CD4-positive, alpha-beta T cell (primary cell): ENCODE measurements around the gene TSPAN2. TPM values are rescaled to one million over a fixed set of nuclear protein-coding genes. Genes with fewer than 3 reads are reported as not detected.

Source experiments
- ATAC-seq: fragments of 200-7000 bp; cut with Tn5 transposase; one replicate; pipeline ENCODE4 v1.10.0; 2022; ENCODE audit warnings: mild to moderate bottlenecking; ENCODE audit not compliant: poor library complexity
- CTCF ChIA-PET: fragments of 350-600 bp; sonication (Branson Sonifier 250); formaldehyde crosslinking; loops from one replicate; lab custom pipeline; 2021; ENCODE audit warnings: antibody characterized with exemption, inconsistent platforms; lab: Charles Lee
- POLR2A ChIA-PET: fragments of 350-600 bp; sonication (Branson Sonifier 250); formaldehyde crosslinking; loops from one replicate; lab custom pipeline; 2021; ENCODE audit warnings: antibody characterized with exemption, inconsistent platforms; lab: Charles Lee
- DNase-seq, 14 experiments: peaks; one replicate each; pipeline ENCODE4 v3.0.0-alpha.2; 2013 to 2020; ENCODE audit warnings: mixed read lengths in 2 of 14
- H3K27ac ChIP-seq, 2 donors: one replicate each; pipeline versions ENCODE4 v1.5.1 to v1.7.0; 2013; ENCODE audit warnings: low read length in 2 of 2, low read depth in 1 of 2, mild to moderate bottlenecking in 1 of 2
- H3K27me3 ChIP-seq, 2 experiments: 1 replicate in 1 of 2; 2 replicates in 1 of 2; pipeline versions ENCODE4 v1.6.1 to v1.7.0; 2013; ENCODE audit warnings: low read length in 2 of 2, control low read depth in 1 of 2, mild to moderate bottlenecking in 1 of 2, moderate library complexity in 1 of 2; ENCODE audit not compliant: insufficient read depth in 2 of 2, control insufficient read depth in 1 of 2
- H3K36me3 ChIP-seq: one replicate; pipeline ENCODE4 v1.6.1; 2013; ENCODE audit warnings: low read length, control low read depth; ENCODE audit not compliant: insufficient read depth
- H3K4me1 ChIP-seq: one replicate; pipeline ENCODE4 v1.6.1; 2013; ENCODE audit warnings: low read length, control low read depth; ENCODE audit not compliant: insufficient read depth
- H3K4me3 ChIP-seq: one replicate; pipeline ENCODE4 v1.5.1; 2013; ENCODE audit warnings: mild to moderate bottlenecking, low read length, moderate library complexity
- H3K9me3 ChIP-seq, 2 experiments: 1 replicate in 1 of 2; 2 replicates in 1 of 2; pipeline versions ENCODE4 v1.6.1 to v1.7.0; 2013; ENCODE audit warnings: low read length in 2 of 2, mild to moderate bottlenecking in 2 of 2, control low read depth in 1 of 2, moderate library complexity in 1 of 2; ENCODE audit not compliant: control insufficient read depth in 1 of 2, insufficient read depth in 1 of 2
- H3K27ac Mint-ChIP-seq: one replicate; pipeline ENCODE4 v1.8.0; 2020; ENCODE audit warnings: mixed read lengths
- H3K27me3 Mint-ChIP-seq: one replicate; pipeline ENCODE4 v1.8.0; 2021; ENCODE audit warnings: mixed read lengths
- H3K36me3 Mint-ChIP-seq: one replicate; pipeline ENCODE4 v1.8.0; 2021; ENCODE audit warnings: low read depth, mixed read lengths
- H3K4me1 Mint-ChIP-seq: one replicate; pipeline ENCODE4 v1.8.0; 2021; ENCODE audit warnings: low read depth, mixed read lengths
- H3K4me3 Mint-ChIP-seq: one replicate; pipeline ENCODE4 v1.8.0; 2020; ENCODE audit warnings: mild to moderate bottlenecking, mixed read lengths
- H3K9me3 Mint-ChIP-seq: one replicate; pipeline ENCODE4 v1.8.0; 2020; ENCODE audit warnings: mixed read lengths
- intact Hi-C, 2 experiments: fragments of 100-400 bp; cut with DNase I in 1 of 2; cut with micrococcal nuclease in 1 of 2; formaldehyde crosslinking; loops; one replicate each; pipeline versions ENCODE4 v1.15.1 to v1.9.0; 2023 to 2025; cut with DNase I, micrococcal nuclease
- total RNA-seq, 174 experiments: library from RNA in 2 of 174; stranded (reverse) in 2 of 174; gene quantifications; one replicate each; pipeline ENCODE4 v1.2.3 and lab custom pipeline; 2021 to 2026
- TF ChIP-seq, protein P1 (sequence below): fragments of 200-600 bp; IDR thresholded peaks from one replicate; pipeline ENCODE4 v1.8.0; 2022; ENCODE audit warnings: antibody characterized with exemption, mild to moderate bottlenecking

The TSPAN2 gene
- total RNA-seq, 2 experiments from 2014 or later = 0.95 to 1.6 TPM

DNA sequence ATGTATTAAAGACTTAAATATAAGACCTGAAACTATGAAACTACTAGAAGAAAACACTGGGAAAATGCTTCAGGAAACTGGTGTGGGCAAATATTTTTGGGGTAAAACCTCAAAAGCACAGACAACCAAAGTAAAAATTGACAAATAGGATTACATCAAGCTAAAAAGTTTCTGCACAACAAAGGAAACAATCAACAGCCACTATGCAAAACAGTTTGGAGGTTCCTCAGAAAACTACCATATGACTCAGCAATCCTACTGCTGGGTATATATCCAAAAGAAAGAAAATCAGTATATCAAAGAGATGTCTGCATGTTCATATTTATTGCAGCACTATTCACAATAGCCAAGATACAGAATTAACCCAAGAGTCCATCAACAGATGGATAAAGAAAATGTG lies 42.6 kb downstream of the TSPAN2 start:
- no peaks in the 10 kb centered on the region for H3K27me3 Mint-ChIP-seq
- H3K4me3 ChIP-seq = no peak overlapping the region
- TF ChIP-seq, protein P1, sequence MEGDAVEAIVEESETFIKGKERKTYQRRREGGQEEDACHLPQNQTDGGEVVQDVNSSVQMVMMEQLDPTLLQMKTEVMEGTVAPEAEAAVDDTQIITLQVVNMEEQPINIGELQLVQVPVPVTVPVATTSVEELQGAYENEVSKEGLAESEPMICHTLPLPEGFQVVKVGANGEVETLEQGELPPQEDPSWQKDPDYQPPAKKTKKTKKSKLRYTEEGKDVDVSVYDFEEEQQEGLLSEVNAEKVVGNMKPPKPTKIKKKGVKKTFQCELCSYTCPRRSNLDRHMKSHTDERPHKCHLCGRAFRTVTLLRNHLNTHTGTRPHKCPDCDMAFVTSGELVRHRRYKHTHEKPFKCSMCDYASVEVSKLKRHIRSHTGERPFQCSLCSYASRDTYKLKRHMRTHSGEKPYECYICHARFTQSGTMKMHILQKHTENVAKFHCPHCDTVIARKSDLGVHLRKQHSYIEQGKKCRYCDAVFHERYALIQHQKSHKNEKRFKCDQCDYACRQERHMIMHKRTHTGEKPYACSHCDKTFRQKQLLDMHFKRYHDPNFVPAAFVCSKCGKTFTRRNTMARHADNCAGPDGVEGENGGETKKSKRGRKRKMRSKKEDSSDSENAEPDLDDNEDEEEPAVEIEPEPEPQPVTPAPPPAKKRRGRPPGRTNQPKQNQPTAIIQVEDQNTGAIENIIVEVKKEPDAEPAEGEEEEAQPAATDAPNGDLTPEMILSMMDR = no peak
- ATAC-seq (no peak), DNase-seq (no peak)
- intact Hi-C loops = loop anchor here in 1 of 2 experiments (5.0 kb wide), 1 partner anchor 49 kb away; no protein-coding TSS in a partner anchor
- no peaks in the 10 kb centered on the region for H3K4me1 ChIP-seq
- no peaks in the 10 kb centered on the region for H3K36me3 ChIP-seq
- H3K27ac Mint-ChIP-seq = no peak overlapping the region
- H3K27ac ChIP-seq = no peak overlapping the region
- ChIA-PET POLR2A (no interaction called here), CTCF (no interaction called here)
- no peaks in the 10 kb centered on the region for H3K4me1 Mint-ChIP-seq
- no peaks in the 10 kb centered on the region for H3K27me3 ChIP-seq
- H3K4me3 Mint-ChIP-seq = no peak overlapping the region
- peaks cover 7% of the 10 kb centered on the region for H3K9me3 Mint-ChIP-seq
- peaks cover 0 to 6% of the 10 kb centered on the region in 2 experiments for H3K9me3 ChIP-seq
- peaks cover 8% of the 10 kb centered on the region for H3K36me3 Mint-ChIP-seq

- POLR2A ChIA-PET = interaction anchor here (0.6 kb wide), 1 partner anchor 168 kb away, joined by 3 read pairs; no protein-coding TSS in a partner anchor
- Mint-ChIP-seq H3K27ac (no peak overlapping the region), H3K4me1 (no peaks in the 10 kb centered on the region), H3K36me3 (peaks cover 8% of the 10 kb centered on the region), H3K4me3 (no peak overlapping the region), H3K9me3 (peaks cover 7% of the 10 kb centered on the region), H3K27me3 (no peaks in the 10 kb centered on the region)
- no peaks in the 10 kb centered on the region for H3K36me3 ChIP-seq
- ATAC-seq (no peak), DNase-seq (no peak)
- CTCF ChIA-PET = interaction anchor here (1.2 to 1.9 kb wide), 2 partner anchors 10 to 11 kb away, joined by 3 to 8 read pairs; no protein-coding TSS in a partner anchor
- H3K27me3 ChIP-seq = no peaks in the 10 kb centered on the region
- no peaks in the 10 kb centered on the region for H3K4me1 ChIP-seq
- no peak overlapping the region for H3K27ac ChIP-seq
- intact Hi-C loops = no loop called here
- no peak overlapping the region for H3K4me3 ChIP-seq
- TF ChIP-seq, protein P1 = no peak
- H3K9me3 ChIP-seq = peaks cover 0 to 6% of the 10 kb centered on the region in 2 experiments
These were observed 47.6 kb downstream of the TSPAN2 start for GRCh38 chr1:115041654-115042053.

- peaks cover 8% of the 10 kb centered on the region for H3K36me3 Mint-ChIP-seq
- Histone ChIP-seq H3K36me3 (no peaks in the 10 kb centered on the region), H3K9me3 (peaks cover 0 to 6% of the 10 kb centered on the region in 2 experiments), H3K27me3 (no peaks in the 10 kb centered on the region), H3K4me3 (no peak overlapping the region), H3K27ac (no peak overlapping the region), H3K4me1 (no peaks in the 10 kb centered on the region)
- H3K4me3 Mint-ChIP-seq = no peak overlapping the region
- intact Hi-C loops = no loop called here
- POLR2A ChIA-PET = no interaction called here
- H3K4me1 Mint-ChIP-seq = no peaks in the 10 kb centered on the region
- TF ChIP-seq, protein P1 = no peak
- DNase-seq (no peak), ATAC-seq (no peak)
- no peak overlapping the region for H3K27ac Mint-ChIP-seq
- CTCF ChIA-PET = no interaction called here
- H3K27me3 Mint-ChIP-seq = no peaks in the 10 kb centered on the region
- H3K9me3 Mint-ChIP-seq = peaks cover 7% of the 10 kb centered on the region
These were observed 48.8 kb downstream of the TSPAN2 start for GRCh38 chr1:115040501-115040900.
